GM23338 (cell line): ENCODE results near the gene ALMS1.

Source experiments
- CREB1 ChIP-seq: fragments of 250-450 bp; sonication (Bioruptor Pico); IDR thresholded peaks from 2 replicates; pipeline ENCODE4 v1.5.0; 2020; ENCODE audit warnings: low read depth, mild to moderate bottlenecking, moderate library complexity
- CTCF ChIP-seq, 2 experiments: fragments of 200-600 bp in 1 of 2; sonication (generic) in 1 of 2; conservative IDR thresholded peaks; 2 replicates each; pipeline versions ENCODE4 v1.5.1 to v1.6.1; 2016 to 2017; ENCODE audit warnings: antibody characterized with exemption in 2 of 2, low read depth in 2 of 2, mild to moderate bottlenecking in 2 of 2, moderate library complexity in 1 of 2
- EZH2 ChIP-seq: fragments of 200-600 bp; sonication (generic); IDR thresholded peaks from one replicate; pipeline ENCODE4 v1.8.0; 2017; ENCODE audit warnings: antibody characterized with exemption, mild to moderate bottlenecking, low read depth; ENCODE audit not compliant: unreplicated experiment
- EZH2phosphoT487 ChIP-seq: fragments of 200-600 bp; sonication (generic); IDR thresholded peaks from one replicate; pipeline ENCODE4 v1.8.1; 2018; ENCODE audit warnings: antibody characterized with exemption; ENCODE audit not compliant: unreplicated experiment
- NANOG ChIP-seq: IDR thresholded peaks from 2 replicates; pipeline ENCODE4 v1.6.1; 2016; ENCODE audit warnings: antibody characterized with exemption, borderline replicate concordance
- POLR2AphosphoS5 ChIP-seq: IDR thresholded peaks from 2 replicates; pipeline ENCODE4 v1.6.1; 2016; ENCODE audit warnings: antibody characterized with exemption, low read depth
- REST ChIP-seq: IDR thresholded peaks from one replicate; pipeline ENCODE4 v1.6.1; 2018; ENCODE audit warnings: antibody characterized with exemption; ENCODE audit not compliant: unreplicated experiment
- STAT1 ChIP-seq: IDR thresholded peaks from one replicate; pipeline ENCODE4 v1.6.1; 2016; ENCODE audit warnings: antibody characterized with exemption; ENCODE audit not compliant: unreplicated experiment
- ZNF331 ChIP-seq: fragments of 250-450 bp; sonication (Bioruptor Pico); IDR thresholded peaks from 2 replicates; pipeline ENCODE4 v1.5.0; 2020; ENCODE audit warnings: low read depth, mild to moderate bottlenecking, moderate library complexity

- TF ChIP-seq EZH2phosphoT487, result no peak
- TF ChIP-seq POLR2AphosphoS5, result no peak
- TF ChIP-seq EZH2, result no peak
- TF ChIP-seq CTCF (conservative IDR thresholded peaks at IDR 0.05; ENCODE audit: low read depth in 2 of 2), result no peak
- no peak for TF ChIP-seq ZNF331 (CRISPR knock-in tag)
- TF ChIP-seq REST, result no peak
- TF ChIP-seq NANOG, result no peak
- TF ChIP-seq CREB1 (CRISPR knock-in tag), result no peak
- no peak for TF ChIP-seq STAT1
These were observed 17.6 kb downstream of the ALMS1 start for GRCh38 chr2:73403237-73403636.
